SU-DHL-6 (cell line): Measurements from ENCODE around the gene PPP2R5C.

Experiments
- H2AFZ ChIP-seq: fragments of 200-600 bp; sonication (generic); 2 replicates; pipeline ENCODE4 v1.6.1; 2014; ENCODE audit warnings: low read depth, mild to moderate bottlenecking, moderate library complexity, mixed read lengths, antibody characterized with exemption, low read length; ENCODE audit not compliant: severe bottlenecking
- H3F3A ChIP-seq: fragments of 200-600 bp; shearing (Covaris generic); 2 replicates; pipeline ENCODE4 v1.6.0; 2016; ENCODE audit warnings: antibody characterized with exemption, mild to moderate bottlenecking; ENCODE audit not compliant: insufficient read depth
- H3K27ac ChIP-seq: fragments of 200-600 bp; sonication (generic); 2 replicates; pipeline ENCODE4 v1.5.1; 2016; ENCODE audit warnings: low read depth, mild to moderate bottlenecking, low read length, moderate library complexity, mixed read lengths
- H3K27me3 ChIP-seq: fragments of 200-600 bp; sonication (generic), shearing (Covaris generic); 2 replicates; pipeline ENCODE4 v1.6.0; 2014; ENCODE audit warnings: mild to moderate bottlenecking, low read length
- H3K36me3 ChIP-seq: fragments of 200-600 bp; sonication (generic); 2 replicates; pipeline ENCODE4 v1.6.1; 2014; ENCODE audit warnings: mild to moderate bottlenecking, low read length, mixed read lengths
- H3K4me2 ChIP-seq: fragments of 300-600, 200-600 bp; shearing (Covaris generic), sonication (generic); 2 replicates; pipeline ENCODE4 v1.6.0; 2014; ENCODE audit warnings: low read length, low read depth, mild to moderate bottlenecking; ENCODE audit not compliant: poor library complexity, severe bottlenecking
- H3K4me3 ChIP-seq: fragments of 200-600 bp; sonication (generic); 2 replicates; pipeline ENCODE4 v1.5.1; 2014; ENCODE audit warnings: antibody characterized with exemption, low read length, mild to moderate bottlenecking, mixed read lengths; ENCODE audit not compliant: insufficient read depth, poor library complexity, severe bottlenecking
- H3K79me2 ChIP-seq: fragments of 200-600 bp; sonication (generic); 2 replicates; pipeline ENCODE4 v1.6.1; 2014; ENCODE audit warnings: mild to moderate bottlenecking, low read length, moderate library complexity; ENCODE audit not compliant: insufficient read depth
- H3K9ac ChIP-seq: fragments of 200-600 bp; sonication (generic); 2 replicates; pipeline ENCODE4 v1.7.0; 2014; ENCODE audit warnings: mild to moderate bottlenecking, low read length
- H3K9me2 ChIP-seq: fragments of 200-600 bp; sonication (generic); replicated peaks from 2 replicates; pipeline ENCODE4 v1.6.1; 2014; ENCODE audit warnings: low read length; ENCODE audit not compliant: insufficient read depth
- H3K9me3 ChIP-seq: fragments of 200-600 bp; sonication (generic); 2 replicates; pipeline ENCODE4 v1.6.1; 2014; ENCODE audit warnings: low read length, mixed read lengths; ENCODE audit not compliant: insufficient read depth
- H4K20me1 ChIP-seq: fragments of 200-600 bp; sonication (generic); 2 replicates; pipeline ENCODE4 v1.6.1; 2014; ENCODE audit warnings: low read depth, mild to moderate bottlenecking, antibody characterized with exemption, low read length, moderate library complexity, mixed read lengths
- CTCF ChIP-seq: fragments of 200-600 bp; sonication (generic); IDR thresholded peaks from one replicate; pipeline ENCODE4 v1.5.1; 2017; ENCODE audit warnings: antibody characterized with exemption, mild to moderate bottlenecking, low read length, moderate library complexity; ENCODE audit not compliant: insufficient read depth, poor library complexity, severe bottlenecking
- EZH2phosphoT487 ChIP-seq: fragments of 200-600 bp; sonication (generic), shearing (Covaris generic); conservative IDR thresholded peaks from 2 replicates; pipeline ENCODE4 v1.6.1; 2018; ENCODE audit warnings: mild to moderate bottlenecking, antibody characterized with exemption, low read length, moderate library complexity, mixed read lengths

The PPP2R5C gene

GRCh38 chr14:101898416-101898815 lies 136.9 kb downstream of the PPP2R5C start:
- Histone ChIP-seq H3K9me2 (no peaks in the 10 kb centered on the region), H3K27me3 (no peaks in the 10 kb centered on the region), H2AFZ (no peak overlapping the region), H3K9me3 (no peaks in the 10 kb centered on the region), H3F3A (peaks cover 10% of the 10 kb centered on the region; the same call in 1 of the 2 replicates), H3K79me2 (no peaks in the 10 kb centered on the region), H3K4me2 (no peak overlapping the region), H4K20me1 (no peaks in the 10 kb centered on the region), H3K4me3 (no peak overlapping the region), H3K27ac (no peak overlapping the region), H3K9ac (no peak overlapping the region), H3K36me3 (peaks cover 42% of the 10 kb centered on the region)
- TF ChIP-seq CTCF (no peak), EZH2phosphoT487 (no peak)

- no peaks in the 10 kb centered on the region for H3K79me2 ChIP-seq
- no peak overlapping the region for H3K9ac ChIP-seq
- no peak overlapping the region for H3K27ac ChIP-seq
- H4K20me1 ChIP-seq, result no peaks in the 10 kb centered on the region
- H3K9me3 ChIP-seq, result no peaks in the 10 kb centered on the region
- H3K9me2 ChIP-seq, result no peaks in the 10 kb centered on the region
- H3K27me3 ChIP-seq, result no peaks in the 10 kb centered on the region
- H3K36me3 ChIP-seq, result peaks cover 39% of the 10 kb centered on the region
- H3F3A ChIP-seq, result peaks cover 6% of the 10 kb centered on the region; the same call in 1 of the 2 replicates
- no peak overlapping the region for H2AFZ ChIP-seq
- H3K4me3 ChIP-seq, result no peak overlapping the region
- no peak overlapping the region for H3K4me2 ChIP-seq
- no peak for TF ChIP-seq CTCF
- TF ChIP-seq EZH2phosphoT487, result no peak
Measured at GRCh38 chr14:101899263-101899662, 137.8 kb downstream of the PPP2R5C start.

- H3K36me3 ChIP-seq, result peaks cover 33% of the 10 kb centered on the region
- H3K27ac ChIP-seq, result no peak overlapping the region
- H2AFZ ChIP-seq, result no peak overlapping the region
- no peaks in the 10 kb centered on the region for H3K27me3 ChIP-seq
- no peak overlapping the region for H3K9ac ChIP-seq
- H3K4me3 ChIP-seq, result no peak overlapping the region
- no peaks in the 10 kb centered on the region for H3K9me3 ChIP-seq
- TF ChIP-seq CTCF (no peak), EZH2phosphoT487 (no peak)
- no peak overlapping the region for H3K4me2 ChIP-seq
- no peaks in the 10 kb centered on the region for H3K9me2 ChIP-seq
- no peaks in the 10 kb centered on the region for H4K20me1 ChIP-seq
- no peaks in the 10 kb centered on the region for H3F3A ChIP-seq
- no peaks in the 10 kb centered on the region for H3K79me2 ChIP-seq
Measured at GRCh38 chr14:101900253-101900652, 138.7 kb downstream of the PPP2R5C start.
